Measurements from ENCODE around the gene DLGAP4. TPM values are rescaled to one million over a fixed set of nuclear protein-coding genes. Genes with fewer than 3 reads are reported as not detected.

The DLGAP4 gene
- total and polyA plus RNA-seq, 2 of the 13 experiments (the other 11 are each of a cell fraction or from before 2014, with no cell fraction given), result 15.2 to 26.7 TPM

GRCh38 chr20:36439040-36439730 is 133.0 kb downstream of the DLGAP4 start (continued):
- TF ChIP-seq RERE (CRISPR knock-in tag; IDR thresholded peaks at IDR 0.05; ENCODE audit: low read depth) (no peak), TFAP4 (IDR thresholded peaks at IDR 0.05; ENCODE audit: borderline replicate concordance, low read depth) (peak; percentile 45; the same call in 1 of the 2 replicates), ZSCAN29 (CRISPR knock-in tag; conservative IDR thresholded peaks at IDR 0.05) (no peak), FOSL1 (CRISPR knock-in tag; IDR thresholded peaks at IDR 0.05; ENCODE audit: borderline replicate concordance) (no peak), TOE1 (CRISPR knock-in tag; IDR thresholded peaks at IDR 0.05) (no peak), NFE2L2 (IDR thresholded peaks at IDR 0.05; ENCODE audit: low read length) (peak; percentile 39; the same call in 1 of the 2 replicates), SALL2 (CRISPR knock-in tag; IDR thresholded peaks at IDR 0.05) (no peak), ZNF260 (CRISPR knock-in tag; IDR thresholded peaks at IDR 0.05; ENCODE audit: borderline replicate concordance, low read depth) (no peak), MTA1 (CRISPR knock-in tag; IDR thresholded peaks at IDR 0.05; ENCODE audit: borderline replicate concordance) (no peak), TSC22D2 (CRISPR knock-in tag; IDR thresholded peaks at IDR 0.05; ENCODE audit: borderline replicate concordance) (no peak), REL (CRISPR knock-in tag; conservative IDR thresholded peaks at IDR 0.05) (no peak), SNAPC5 (CRISPR knock-in tag; IDR thresholded peaks at IDR 0.05; ENCODE audit: borderline replicate concordance) (no peak), SMAD9 (CRISPR knock-in tag; IDR thresholded peaks at IDR 0.05) (peak; percentile 81; the same call in 1 of the 2 replicates), ZNF850 (CRISPR knock-in tag; conservative IDR thresholded peaks at IDR 0.05) (no peak), ZNF354B (CRISPR knock-in tag; IDR thresholded peaks at IDR 0.05) (no peak), SALL1 (CRISPR knock-in tag; IDR thresholded peaks at IDR 0.05) (peak; percentile 65), ZNF33B (CRISPR knock-in tag; IDR thresholded peaks at IDR 0.05) (0 out of 2 replicates have a peak, but pooled peaks have one; percentile 38)
- TF ChIP-seq, protein P1, sequence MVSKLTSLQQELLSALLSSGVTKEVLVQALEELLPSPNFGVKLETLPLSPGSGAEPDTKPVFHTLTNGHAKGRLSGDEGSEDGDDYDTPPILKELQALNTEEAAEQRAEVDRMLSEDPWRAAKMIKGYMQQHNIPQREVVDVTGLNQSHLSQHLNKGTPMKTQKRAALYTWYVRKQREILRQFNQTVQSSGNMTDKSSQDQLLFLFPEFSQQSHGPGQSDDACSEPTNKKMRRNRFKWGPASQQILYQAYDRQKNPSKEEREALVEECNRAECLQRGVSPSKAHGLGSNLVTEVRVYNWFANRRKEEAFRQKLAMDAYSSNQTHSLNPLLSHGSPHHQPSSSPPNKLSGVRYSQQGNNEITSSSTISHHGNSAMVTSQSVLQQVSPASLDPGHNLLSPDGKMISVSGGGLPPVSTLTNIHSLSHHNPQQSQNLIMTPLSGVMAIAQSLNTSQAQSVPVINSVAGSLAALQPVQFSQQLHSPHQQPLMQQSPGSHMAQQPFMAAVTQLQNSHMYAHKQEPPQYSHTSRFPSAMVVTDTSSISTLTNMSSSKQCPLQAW (CRISPR knock-in tag; IDR thresholded peaks at IDR 0.05), result peak; percentile 70; the same call in 1 of the 2 replicates
- TF ChIP-seq, protein P2, sequence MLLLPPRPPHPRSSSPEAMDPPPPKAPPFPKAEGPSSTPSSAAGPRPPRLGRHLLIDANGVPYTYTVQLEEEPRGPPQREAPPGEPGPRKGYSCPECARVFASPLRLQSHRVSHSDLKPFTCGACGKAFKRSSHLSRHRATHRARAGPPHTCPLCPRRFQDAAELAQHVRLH (CRISPR knock-in tag; IDR thresholded peaks at IDR 0.05; ENCODE audit: borderline replicate concordance, low read depth), result 0 out of 2 replicates have a peak, but pooled peaks have one; percentile 27

All from HepG2 (cell line).